Uterus (tissue), 4 donors: Measurements from ENCODE around the gene SLC41A3. TPM values are rescaled to one million over a fixed set of nuclear protein-coding genes. Genes with fewer than 3 reads are reported as not detected.

Source experiments
- DNase-seq, 2 donors: peaks; one replicate each; pipeline ENCODE4 v3.0.0-alpha.2; 2019 to 2020
- H3K27ac ChIP-seq, 2 donors: fragments of 200-600 bp; sonication (generic); 1 replicate in 1 of 2; 2 replicates in 1 of 2; pipeline ENCODE4 v1.5.1; 2016 to 2018
- H3K27me3 ChIP-seq, 2 donors: fragments of 200-600 bp; sonication (generic); one replicate each; pipeline ENCODE4 v1.5.1; 2018 to 2019; ENCODE audit warnings: control low read depth in 1 of 2
- H3K36me3 ChIP-seq, 2 donors: fragments of 200-600 bp; sonication (generic); one replicate each; pipeline ENCODE4 v1.5.1; 2019; ENCODE audit warnings: control low read depth in 1 of 2
- H3K4me1 ChIP-seq, 2 donors: fragments of 200-600 bp; sonication (generic); one replicate each; pipeline ENCODE4 v1.5.1; 2018 to 2019; ENCODE audit warnings: control low read depth in 1 of 2
- H3K4me3 ChIP-seq, 2 donors: fragments of 200-600 bp; sonication (generic); 1 replicate in 1 of 2; 2 replicates in 1 of 2; pipeline ENCODE4 v1.5.1; 2018 to 2019; ENCODE audit warnings: mild to moderate bottlenecking in 1 of 2
- H3K9me3 ChIP-seq, 2 donors: fragments of 200-600 bp; sonication (generic); one replicate each; pipeline ENCODE4 v1.5.1; 2019; ENCODE audit warnings: control low read depth in 1 of 2
- CTCF ChIP-seq, 4 experiments: fragments of 200-600 bp in 2 of 4; fragments of 450-650 bp in 2 of 4; sonication (generic) in 2 of 4; IDR thresholded peaks; one replicate each; pipeline ENCODE4 v1.5.1; 2016 to 2019; ENCODE audit warnings: antibody characterized with exemption in 4 of 4, mild to moderate bottlenecking in 2 of 4, moderate library complexity in 1 of 4
- POLR2A ChIP-seq, 2 donors: fragments of 450-650 bp; IDR thresholded peaks; one replicate each; pipeline ENCODE4 v1.6.1; 2016; ENCODE audit warnings: antibody characterized with exemption in 2 of 2, mild to moderate bottlenecking in 1 of 2, moderate library complexity in 1 of 2
- intact Hi-C: fragments of 100-400 bp; cut with DNase I; formaldehyde crosslinking; loops from one replicate; pipeline ENCODE4 v1.15.1; 2023; ENCODE audit warnings: low total_unique reads
- total RNA-seq, 4 donors: library from RNA; depleted of rRNA in 3 of 4; stranded (reverse); fragments of >200 nt in 3 of 4; gene quantifications; one replicate each; pipeline versions ENCODE4 v1.1.0 to v1.2.4, GENCODE V29; 2014 to 2023
- donor health status: DM: yes; HTN: yes; CAD: no.

The SLC41A3 gene
- 10 to 100 TPM; 65.9 to 94.9 (median 77.4) TPM for total RNA-seq

GRCh38 chr3:126083913-126084767, at the start of gene SLC41A3:
Gene SLC41A3 (minus strand): TSS chr3:126084124. CDS start chr3:126068219, 15,905 bp downstream.
- Histone ChIP-seq H3K9me3 (no peaks in the 10 kb centered on the region), H3K27me3 (no peaks in the 10 kb centered on the region), H3K4me1 (peaks cover 0 to 5% of the 10 kb centered on the region in 2 donors), H3K27ac (peak within 1 kb of the TSS; percentile 92 to 93), H3K36me3 (no peaks in the 10 kb centered on the region), H3K4me3 (peak within 1 kb of the TSS; percentile 69 to 82)
- intact Hi-C loops = no loop called here
- TF ChIP-seq POLR2A (IDR thresholded peaks at IDR 0.05) (peak; percentile 47 to 79), CTCF (IDR thresholded peaks at IDR 0.05) (peak in 3 of 4 experiments; percentile 10 to 70 (median 44))
- peak; percentile 87 to 91 for DNase-seq

GRCh38 chr3:126133606-126134005, 49.7 kb upstream of the SLC41A3 start:
- Histone ChIP-seq H3K9me3 (no peaks in the 10 kb centered on the region), H3K4me3 (no peak overlapping the region), H3K4me1 (no peaks in the 10 kb centered on the region), H3K27me3 (no peaks in the 10 kb centered on the region), H3K36me3 (no peaks in the 10 kb centered on the region), H3K27ac (no peak overlapping the region)
- DNase-seq = peak; percentile 8 to 11
- no peak for TF ChIP-seq POLR2A (IDR thresholded peaks at IDR 0.05)
- TF ChIP-seq CTCF (IDR thresholded peaks at IDR 0.05) = no peak
- intact Hi-C loops = loop anchor here (5.0 kb wide), 1 partner anchor 264 kb away; no protein-coding TSS in a partner anchor

GRCh38 chr3:126132751-126133511, 49.0 kb upstream of the SLC41A3 start:
- no peak overlapping the region for H3K4me3 ChIP-seq
- H3K27me3 ChIP-seq = no peaks in the 10 kb centered on the region
- intact Hi-C loops = loop anchor here (5.0 kb wide), 1 partner anchor 264 kb away; no protein-coding TSS in a partner anchor
- no peaks in the 10 kb centered on the region for H3K36me3 ChIP-seq
- H3K4me1 ChIP-seq = no peaks in the 10 kb centered on the region
- H3K9me3 ChIP-seq = no peaks in the 10 kb centered on the region
- DNase-seq = peak; percentile 8 to 11
- TF ChIP-seq CTCF (IDR thresholded peaks at IDR 0.05) (no peak), POLR2A (IDR thresholded peaks at IDR 0.05) (no peak)
- no peak overlapping the region for H3K27ac ChIP-seq

GRCh38 chr3:126131881-126132750, 48.2 kb upstream of the SLC41A3 start:
- peak; percentile 7 to 9 for DNase-seq
- intact Hi-C loops = loop anchor here (5.0 kb wide), 1 partner anchor 265 kb away; no protein-coding TSS in a partner anchor
- Histone ChIP-seq H3K4me1 (no peaks in the 10 kb centered on the region), H3K4me3 (no peak overlapping the region), H3K27me3 (no peaks in the 10 kb centered on the region), H3K27ac (no peak overlapping the region), H3K9me3 (no peaks in the 10 kb centered on the region), H3K36me3 (no peaks in the 10 kb centered on the region)
- TF ChIP-seq CTCF (IDR thresholded peaks at IDR 0.05) = no peak
- TF ChIP-seq POLR2A (IDR thresholded peaks at IDR 0.05) = no peak
